ENCODE measurements around the gene SLC15A3. TPM values are rescaled to one million over a fixed set of nuclear protein-coding genes. Genes with fewer than 3 reads are reported as not detected.
A peak's percentile ranks its signal among the peaks of the same experiment; 100 is the strongest.

SLC15A3 gene
- total RNA-seq, 4 donors from 2014 or later, result 32.2 to 94.4 (median 64.8) TPM

DNA sequence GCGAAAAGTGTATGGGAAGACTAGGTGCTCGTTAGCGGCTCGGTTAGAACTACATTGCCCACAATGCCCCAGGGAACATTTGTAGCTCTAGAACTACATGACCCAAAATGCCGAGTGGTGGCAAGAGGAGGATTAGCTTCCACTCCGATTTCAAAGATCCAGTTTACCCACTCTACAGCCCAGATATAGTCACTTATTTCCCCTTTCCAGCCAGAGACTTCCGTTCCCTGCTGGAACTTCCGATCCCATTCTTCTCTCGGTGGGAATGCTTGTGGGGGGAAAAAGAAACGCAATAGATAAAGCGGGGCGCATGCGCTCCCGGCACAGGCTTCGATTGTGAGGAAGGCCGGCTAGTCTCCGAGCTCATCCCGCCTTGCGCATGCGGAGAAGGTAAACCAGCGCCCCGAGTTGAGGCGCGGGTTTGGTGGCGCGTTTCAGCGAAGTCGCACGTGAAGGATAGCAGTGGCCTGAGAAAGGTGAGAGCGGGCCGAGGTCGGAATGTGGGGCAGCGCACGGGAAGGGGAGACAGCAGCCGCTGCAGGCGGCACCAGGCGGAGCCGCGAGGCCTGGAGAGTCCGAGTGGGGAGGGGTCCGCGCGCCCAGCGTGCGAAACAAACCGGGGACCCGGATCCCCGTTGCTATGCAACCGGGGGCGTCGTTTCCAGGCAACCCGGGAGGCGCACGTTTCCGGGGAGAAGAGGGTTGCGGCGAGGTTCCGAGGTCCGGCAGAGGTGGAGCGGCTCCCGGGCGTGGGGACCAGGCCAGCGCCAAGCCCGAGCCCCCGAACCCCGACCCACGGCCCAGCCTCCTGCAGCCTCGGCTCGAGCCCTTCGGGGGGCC lies 38.0 kb downstream of the SLC15A3 start, which contains the start of gene TMEM109:
Gene TMEM109 (plus strand): TSS at position 366 of the 840 bp plus-strand sequence. CDS start 5,536 bp downstream, outside the sequence.
- H3K4me3 ChIP-seq, result peak within 1 kb of the TSS; percentile 69 to 94 (median 72)
- TF ChIP-seq POLR2A (IDR thresholded peaks at IDR 0.05) (peak in 1 of 2 donors; percentile 68), EP300 (IDR thresholded peaks at IDR 0.05) (peak; percentile 43 to 86)
- TF ChIP-seq, protein P1, sequence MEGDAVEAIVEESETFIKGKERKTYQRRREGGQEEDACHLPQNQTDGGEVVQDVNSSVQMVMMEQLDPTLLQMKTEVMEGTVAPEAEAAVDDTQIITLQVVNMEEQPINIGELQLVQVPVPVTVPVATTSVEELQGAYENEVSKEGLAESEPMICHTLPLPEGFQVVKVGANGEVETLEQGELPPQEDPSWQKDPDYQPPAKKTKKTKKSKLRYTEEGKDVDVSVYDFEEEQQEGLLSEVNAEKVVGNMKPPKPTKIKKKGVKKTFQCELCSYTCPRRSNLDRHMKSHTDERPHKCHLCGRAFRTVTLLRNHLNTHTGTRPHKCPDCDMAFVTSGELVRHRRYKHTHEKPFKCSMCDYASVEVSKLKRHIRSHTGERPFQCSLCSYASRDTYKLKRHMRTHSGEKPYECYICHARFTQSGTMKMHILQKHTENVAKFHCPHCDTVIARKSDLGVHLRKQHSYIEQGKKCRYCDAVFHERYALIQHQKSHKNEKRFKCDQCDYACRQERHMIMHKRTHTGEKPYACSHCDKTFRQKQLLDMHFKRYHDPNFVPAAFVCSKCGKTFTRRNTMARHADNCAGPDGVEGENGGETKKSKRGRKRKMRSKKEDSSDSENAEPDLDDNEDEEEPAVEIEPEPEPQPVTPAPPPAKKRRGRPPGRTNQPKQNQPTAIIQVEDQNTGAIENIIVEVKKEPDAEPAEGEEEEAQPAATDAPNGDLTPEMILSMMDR (IDR thresholded peaks at IDR 0.05), result peak in 1 of 5 experiments; percentile 49
- peak; percentile 73 to 85 for DNase-seq (ENCODE audit: low spot score in 2 of 2)
- no peaks in the 10 kb centered on the region for H3K9me3 ChIP-seq
- 0 to 1% methylated on average over 51 to 54 of the region's 70 CpGs for WGBS, 2 donors
- H3K27me3 ChIP-seq, result no peaks in the 10 kb centered on the region
- peaks cover 0 to 5% (median 0%) of the 10 kb centered on the region in 3 donors for H3K36me3 ChIP-seq
- peaks cover 0 to 55% (median 27%) of the 10 kb centered on the region in 4 donors for H3K4me1 ChIP-seq
- peak within 1 kb of the TSS; percentile 73 to 99 (median 92) for H3K27ac ChIP-seq

DNA sequence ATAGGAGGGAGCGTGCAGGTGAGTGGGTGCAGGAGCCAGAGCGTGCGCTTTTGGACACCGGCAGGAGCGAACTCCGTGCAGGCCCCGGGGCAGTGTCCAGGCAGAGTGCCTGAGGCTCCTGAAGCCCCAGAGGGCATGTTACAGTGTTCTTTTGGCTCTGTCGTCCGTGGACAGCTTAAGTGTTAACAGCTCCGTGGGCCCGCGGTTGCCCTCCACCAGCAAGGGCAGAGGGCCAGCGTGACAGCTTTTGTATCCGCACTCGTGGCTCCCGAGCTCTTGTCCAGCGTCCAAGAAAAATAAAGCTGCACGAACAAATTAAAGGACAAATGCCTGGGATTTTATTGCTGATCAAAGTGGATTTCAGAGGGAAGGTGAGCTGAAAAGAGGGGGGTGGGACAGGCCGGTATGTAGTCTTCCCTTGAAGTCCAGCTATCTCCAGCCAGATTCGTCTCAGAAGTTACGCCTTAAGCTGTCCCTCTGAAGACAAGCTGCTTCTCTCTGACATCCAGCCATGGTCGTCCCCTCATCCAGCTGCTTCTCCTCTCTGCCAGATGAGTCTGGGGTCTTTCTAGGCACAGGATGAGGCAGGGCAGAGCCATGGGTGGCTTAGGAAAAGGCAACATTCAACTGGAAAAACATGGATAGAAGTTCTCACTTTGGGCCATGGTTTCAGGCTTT lies 39.0 kb downstream of the SLC15A3 start:
- no peaks in the 10 kb centered on the region for H3K27me3 ChIP-seq
- 43 to 56% methylated on average over 22 of the region's 22 CpGs for WGBS, 2 donors
- no peak for DNase-seq (ENCODE audit: low spot score in 2 of 2)
- peaks cover 0 to 3% (median 0%) of the 10 kb centered on the region in 3 donors for H3K36me3 ChIP-seq
- H3K27ac ChIP-seq, result peak overlapping the region; percentile 73 to 99 (median 92)
- H3K4me3 ChIP-seq, result peak overlapping the region in 2 of 4 donors; percentile 69 to 94
- H3K4me1 ChIP-seq, result peaks cover 0 to 44% (median 23%) of the 10 kb centered on the region in 4 donors
- TF ChIP-seq, protein P1 (IDR thresholded peaks at IDR 0.05), result no peak
- TF ChIP-seq POLR2A (IDR thresholded peaks at IDR 0.05), result no peak
- no peak for TF ChIP-seq EP300 (IDR thresholded peaks at IDR 0.05)
- no peaks in the 10 kb centered on the region for H3K9me3 ChIP-seq

DNA sequence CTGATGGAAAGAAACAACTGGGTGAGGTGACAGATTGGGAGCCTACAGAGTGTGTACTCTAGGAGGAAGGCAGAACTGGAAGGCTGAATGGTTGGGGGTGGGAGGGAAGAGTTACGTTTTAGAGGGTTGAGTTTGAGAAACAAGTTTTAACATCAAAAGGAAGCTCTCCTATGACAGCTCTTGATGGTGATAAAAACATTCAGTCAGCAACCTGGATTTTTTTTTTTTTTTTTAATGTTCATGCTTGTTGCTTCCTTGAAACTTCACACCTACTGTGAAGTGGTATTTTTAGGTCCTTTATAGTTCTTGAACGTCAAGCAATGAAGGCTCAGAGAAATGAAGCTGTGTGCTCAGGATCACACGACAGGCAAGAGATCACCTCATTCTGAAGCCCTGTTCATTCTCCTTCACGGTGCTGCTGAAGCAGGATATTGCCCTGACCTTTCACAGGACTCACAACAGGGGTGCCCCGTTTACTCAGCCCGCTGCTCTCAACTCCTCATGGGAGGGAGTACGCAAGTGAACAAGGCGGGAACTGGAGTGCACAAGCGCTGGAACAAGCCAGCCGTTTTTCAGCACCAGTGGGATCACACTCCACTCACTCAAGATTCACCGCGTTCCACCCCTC lies 39.6 kb downstream of the SLC15A3 start:
- no peaks in the 10 kb centered on the region for H3K36me3 ChIP-seq
- H3K4me3 ChIP-seq, result no peak overlapping the region
- WGBS, 2 donors, result 63 to 68% methylated on average over 12 of the region's 12 CpGs
- TF ChIP-seq EP300 (IDR thresholded peaks at IDR 0.05) (no peak), POLR2A (IDR thresholded peaks at IDR 0.05) (no peak)
- TF ChIP-seq, protein P1 (IDR thresholded peaks at IDR 0.05), result no peak
- no peaks in the 10 kb centered on the region for H3K27me3 ChIP-seq
- H3K9me3 ChIP-seq, result no peaks in the 10 kb centered on the region
- no peak for DNase-seq (ENCODE audit: low spot score in 2 of 2)
- peaks cover 0 to 43% (median 23%) of the 10 kb centered on the region in 4 donors for H3K4me1 ChIP-seq
- peak overlapping the region in 2 of 4 donors; percentile 98 to 99 for H3K27ac ChIP-seq

DNA sequence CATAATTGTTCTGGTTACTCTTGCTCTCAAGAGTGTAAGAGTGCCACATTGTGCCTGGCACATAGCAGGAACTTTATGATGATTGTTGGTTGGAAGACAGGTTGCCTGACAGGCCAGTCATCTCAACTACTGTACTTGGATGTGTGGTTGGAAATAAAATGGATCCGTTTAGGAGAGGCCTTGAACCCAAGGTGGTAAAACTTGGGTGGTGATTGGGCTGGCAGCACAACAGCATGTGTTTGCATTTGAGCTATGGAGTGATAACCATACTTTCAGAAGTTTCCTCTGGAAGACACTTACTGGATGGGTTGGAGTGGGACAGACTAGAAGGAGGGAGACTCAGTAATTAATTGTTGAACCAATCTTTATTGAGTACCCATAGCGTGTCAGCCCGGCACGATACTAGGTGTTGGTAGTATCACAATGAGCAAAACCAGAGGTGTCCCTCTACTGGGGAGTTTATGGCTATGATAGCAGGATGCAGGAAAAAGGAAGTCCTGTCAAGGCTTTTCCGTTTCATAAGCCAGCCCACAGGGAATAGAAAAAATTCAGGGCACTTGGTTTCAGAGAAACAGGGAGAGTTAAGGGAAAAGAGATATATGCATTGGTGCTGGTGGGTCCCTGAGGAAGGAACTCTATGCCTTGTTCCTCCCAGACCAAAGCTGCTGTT lies 41.1 kb downstream of the SLC15A3 start:
- H3K27ac ChIP-seq, result no peak overlapping the region
- WGBS, 2 donors, result 56 to 58% methylated on average over 5 of the region's 5 CpGs
- H3K4me1 ChIP-seq, result peaks cover 0 to 35% (median 17%) of the 10 kb centered on the region in 4 donors
- DNase-seq (ENCODE audit: low spot score in 2 of 2), result no peak
- H3K4me3 ChIP-seq, result no peak overlapping the region
- no peaks in the 10 kb centered on the region for H3K36me3 ChIP-seq
- TF ChIP-seq, protein P1 (IDR thresholded peaks at IDR 0.05), result no peak
- no peak for TF ChIP-seq EP300 (IDR thresholded peaks at IDR 0.05)
- TF ChIP-seq POLR2A (IDR thresholded peaks at IDR 0.05), result no peak
- H3K9me3 ChIP-seq, result no peaks in the 10 kb centered on the region
- no peaks in the 10 kb centered on the region for H3K27me3 ChIP-seq
